Measurements from ENCODE around the gene DCBLD2.

- TF ChIP-seq POLR2A (IDR thresholded peaks at IDR 0.05) (no peak), CTCF (IDR thresholded peaks at IDR 0.05) (no peak)
Observed at GRCh38 chr3:98776140-98776493, 125.4 kb downstream of the DCBLD2 start.

Measured in body of pancreas (tissue), 4 donors.